MCF 10A (cell line): ENCODE data around the gene GPR151. TPM values are rescaled to one million over a fixed set of nuclear protein-coding genes. Genes with fewer than 3 reads are reported as not detected.

Source experiments
- BruUV-seq: library from RNA; stranded (reverse); fragments of 400-500 nt; replicated peaks from 2 replicates; lab custom pipeline; 2021; lab: Mats Ljungman, UMichigan
- CTCF ChIA-PET: fragments of 300-600 bp; sonication (Branson Sonifier 250); formaldehyde crosslinking; extraction: SDS; loops from one replicate; lab custom pipeline; 2021; ENCODE audit warnings: antibody characterized with exemption, inconsistent platforms; lab: Yijun Ruan, JAX
- POLR2A ChIA-PET: fragments of 300-600, 350-650 bp; sonication (Branson Sonifier 250); formaldehyde crosslinking; extraction: SDS; loops from one replicate; lab custom pipeline; 2020; ENCODE audit warnings: antibody characterized with exemption, inconsistent platforms; lab: Yijun Ruan, JAX
- DNase-seq: peaks from one replicate; pipeline ENCODE4 v3.0.0-alpha.2; 2018; ENCODE audit not compliant: unreplicated experiment
- H3K27ac Mint-ChIP-seq: one replicate; pipeline ENCODE4 v1.8.0; 2022; ENCODE audit warnings: mild to moderate bottlenecking, low read depth, mixed read lengths; ENCODE audit not compliant: unreplicated experiment
- H3K27me3 Mint-ChIP-seq: one replicate; pipeline ENCODE4 v1.8.0; 2022; ENCODE audit warnings: mixed read lengths; ENCODE audit not compliant: insufficient read depth, unreplicated experiment
- H3K36me3 Mint-ChIP-seq: one replicate; pipeline ENCODE4 v1.8.0; 2022; ENCODE audit warnings: mild to moderate bottlenecking, moderate library complexity, mixed read lengths; ENCODE audit not compliant: insufficient read depth, unreplicated experiment
- H3K4me1 Mint-ChIP-seq: one replicate; pipeline ENCODE4 v1.8.0; 2022; ENCODE audit warnings: mixed read lengths; ENCODE audit not compliant: insufficient read depth, unreplicated experiment
- H3K4me3 Mint-ChIP-seq: one replicate; pipeline ENCODE4 v1.8.0; 2022; ENCODE audit warnings: mild to moderate bottlenecking, moderate library complexity, mixed read lengths; ENCODE audit not compliant: unreplicated experiment
- H3K9me3 Mint-ChIP-seq: one replicate; pipeline ENCODE4 v1.8.0; 2022; ENCODE audit warnings: mixed read lengths; ENCODE audit not compliant: unreplicated experiment
- CTCF ChIP-seq: fragments of 200-600 bp; IDR thresholded peaks from one replicate; pipeline ENCODE4 v1.8.0; 2022; ENCODE audit warnings: antibody characterized with exemption, mild to moderate bottlenecking; ENCODE audit not compliant: unreplicated experiment
- intact Hi-C: fragments of 100-400 bp; cut with micrococcal nuclease; formaldehyde crosslinking; loops from 2 replicates; pipeline ENCODE4 v1.14.1; 2022
- total RNA-seq: library from RNA; stranded (reverse); gene quantifications from 2 replicates; pipeline ENCODE4 v1.2.3, GENCODE V29; 2022

GPR151 gene
- total RNA-seq, 1 experiment from 2014 or later: not detected

DNA sequence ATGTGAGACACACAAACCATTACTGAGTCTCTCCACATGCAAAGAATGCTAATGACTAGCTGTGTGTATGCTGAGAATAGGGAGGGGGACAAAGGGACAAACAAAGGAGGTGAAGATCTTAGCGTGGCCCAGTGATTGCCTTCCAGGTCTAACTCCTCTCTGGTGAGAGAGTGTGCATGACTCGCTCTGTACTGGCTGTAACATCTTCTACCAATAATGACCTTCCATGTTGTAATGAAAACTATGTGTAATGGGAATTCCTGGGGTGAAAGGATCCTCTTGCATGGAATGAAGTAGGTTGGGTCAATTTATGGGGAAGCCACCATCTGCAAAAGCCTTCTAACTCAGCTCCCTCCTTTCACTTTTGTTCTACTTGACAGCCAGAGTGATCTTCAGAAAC lies 24.4 kb upstream of the GPR151 start:
- intact Hi-C loops: loop anchor here (5.0 kb wide), 4 partner anchors 82 to 852 kb away; no protein-coding TSS in a partner anchor
- Mint-ChIP-seq H3K4me3 (no peak overlapping the region), H3K27ac (no peak overlapping the region), H3K4me1 (peaks cover 11% of the 10 kb centered on the region), H3K9me3 (no peaks in the 10 kb centered on the region), H3K36me3 (no peaks in the 10 kb centered on the region), H3K27me3 (peaks cover 2% of the 10 kb centered on the region)
- TF ChIP-seq CTCF: no peak
- DNase-seq: no peak
- BruUV-seq: no TSS peak
- CTCF ChIA-PET: interaction anchor here (0.6 to 12.6 kb wide), 17 partner anchors 8 to 1038 kb away, joined by 3 to 485 read pairs (median 5); partner anchors contain the start of gene STK32A
- POLR2A ChIA-PET: interaction anchor here (1.0 kb wide), 1 partner anchor 425 kb away, joined by 4 read pairs; no protein-coding TSS in a partner anchor

GRCh38 chr5:146539973-146540372 lies 24.0 kb upstream of the GPR151 start:
- CTCF ChIA-PET: interaction anchor here (0.6 to 12.6 kb wide), 16 partner anchors 7 to 1039 kb away, joined by 3 to 485 read pairs (median 5); partner anchors contain the start of gene STK32A
- Mint-ChIP-seq H3K36me3 (no peaks in the 10 kb centered on the region), H3K4me3 (no peak overlapping the region), H3K9me3 (no peaks in the 10 kb centered on the region), H3K4me1 (peaks cover 11% of the 10 kb centered on the region), H3K27ac (no peak overlapping the region), H3K27me3 (no peaks in the 10 kb centered on the region)
- POLR2A ChIA-PET: interaction anchor here (1.0 kb wide), 1 partner anchor 426 kb away, joined by 4 read pairs; no protein-coding TSS in a partner anchor
- TF ChIP-seq CTCF: no peak
- intact Hi-C loops: loop anchor here (5.0 kb wide), 4 partner anchors 82 to 852 kb away; no protein-coding TSS in a partner anchor
- no peak for DNase-seq
- no TSS peak for BruUV-seq

- CTCF ChIA-PET: interaction anchor here (0.6 to 12.6 kb wide), 12 partner anchors 9 to 1040 kb away, joined by 3 to 485 read pairs (median 3); no protein-coding TSS in a partner anchor
- POLR2A ChIA-PET: interaction anchor here (1.3 kb wide), 1 partner anchor 650 kb away, joined by 3 read pairs; no protein-coding TSS in a partner anchor
- no peaks in the 10 kb centered on the region for H3K36me3 Mint-ChIP-seq
- no TSS peak for BruUV-seq
- TF ChIP-seq CTCF: no peak
- H3K4me1 Mint-ChIP-seq: peaks cover 13% of the 10 kb centered on the region
- intact Hi-C loops: no loop called here
- no peak overlapping the region for H3K27ac Mint-ChIP-seq
- no peak overlapping the region for H3K4me3 Mint-ChIP-seq
- H3K27me3 Mint-ChIP-seq: no peaks in the 10 kb centered on the region
- no peaks in the 10 kb centered on the region for H3K9me3 Mint-ChIP-seq
- no peak for DNase-seq
Observed at GRCh38 chr5:146538432-146538831, 22.4 kb upstream of the GPR151 start.

GRCh38 chr5:146533882-146534281 lies 17.9 kb upstream of the GPR151 start:
- intact Hi-C loops: loop anchor here (1.0 to 5.0 kb wide), 3 partner anchors 432 to 1043 kb away; no protein-coding TSS in a partner anchor
- Mint-ChIP-seq H3K27me3 (no peaks in the 10 kb centered on the region), H3K4me3 (no peak overlapping the region), H3K9me3 (no peaks in the 10 kb centered on the region), H3K4me1 (peaks cover 6% of the 10 kb centered on the region), H3K36me3 (no peaks in the 10 kb centered on the region), H3K27ac (no peak overlapping the region)
- DNase-seq: no peak
- ChIA-PET CTCF (interaction anchor here (0.6 to 7.9 kb wide), 70 partner anchors 8 to 1045 kb away, joined by 3 to 242 read pairs (median 4); partner anchors contain the start of genes GPR151 and STK32A), POLR2A (interaction anchor here (0.8 kb wide), 1 partner anchor 655 kb away, joined by 6 read pairs; no protein-coding TSS in a partner anchor)
- no TSS peak for BruUV-seq
- TF ChIP-seq CTCF: no peak
